Mesenchymal stem cell (in vitro differentiated cells and primary cell): ENCODE results near the gene MICAL2.
A peak's percentile ranks its signal among the peaks of the same experiment; 100 is the strongest.

Experiments used
- DNase-seq: peaks from one replicate; pipeline ENCODE4 v3.0.0-alpha.2; 2013
- H2AFZ ChIP-seq: one replicate; pipeline ENCODE4 v1.6.1; 2013; ENCODE audit warnings: low read depth, mild to moderate bottlenecking, control low read depth, inconsistent platforms, low read length, moderate library complexity
- H2AK5ac ChIP-seq: 2 replicates; pipeline ENCODE4 v1.6.1; 2013; ENCODE audit warnings: low read length, moderate library complexity, mild to moderate bottlenecking, inconsistent platforms; ENCODE audit not compliant: severe bottlenecking
- H2BK120ac ChIP-seq: one replicate; pipeline ENCODE4 v1.6.1; 2013; ENCODE audit warnings: low read depth, mild to moderate bottlenecking, inconsistent platforms, low read length, moderate library complexity
- H2BK12ac ChIP-seq, 2 experiments: one replicate each; pipeline ENCODE4 v1.6.1; 2013; ENCODE audit warnings: inconsistent platforms in 2 of 2, low read length in 2 of 2, mild to moderate bottlenecking in 2 of 2, moderate library complexity in 2 of 2, control low read depth in 1 of 2
- H2BK15ac ChIP-seq: one replicate; pipeline ENCODE4 v1.6.1; 2013; ENCODE audit warnings: mild to moderate bottlenecking, low read depth, inconsistent platforms; ENCODE audit not compliant: poor library complexity, severe bottlenecking
- H2BK5ac ChIP-seq: 2 replicates; pipeline ENCODE4 v1.6.1; 2013; ENCODE audit warnings: low read depth, mild to moderate bottlenecking, low read length, control low read depth, inconsistent platforms; ENCODE audit not compliant: poor library complexity, severe bottlenecking
- H3K14ac ChIP-seq, 2 experiments: one replicate each; pipeline ENCODE4 v1.6.1; 2013; ENCODE audit warnings: inconsistent platforms in 2 of 2, low read length in 2 of 2, control low read depth in 1 of 2, mild to moderate bottlenecking in 1 of 2, moderate library complexity in 1 of 2
- H3K18ac ChIP-seq, 2 experiments: one replicate each; pipeline ENCODE4 v1.6.1; 2013; ENCODE audit warnings: inconsistent platforms in 2 of 2, low read length in 2 of 2, control low read depth in 1 of 2, low read depth in 1 of 2, mild to moderate bottlenecking in 1 of 2
- H3K23ac ChIP-seq, 2 experiments: one replicate each; pipeline ENCODE4 v1.6.1; 2013; ENCODE audit warnings: inconsistent platforms in 2 of 2, low read length in 2 of 2, mild to moderate bottlenecking in 2 of 2, moderate library complexity in 2 of 2, control low read depth in 1 of 2
- H3K27ac ChIP-seq: 2 replicates; pipeline ENCODE4 v1.5.1; 2013; ENCODE audit warnings: mild to moderate bottlenecking, moderate library complexity, low read length, control low read depth, inconsistent platforms; ENCODE audit not compliant: poor library complexity, severe bottlenecking
- H3K27me3 ChIP-seq, 2 experiments: 2 replicates each; pipeline versions ENCODE4 v1.6.1 to v1.7.0; 2013; ENCODE audit warnings: low read length in 2 of 2, mild to moderate bottlenecking in 2 of 2, moderate library complexity in 2 of 2, control low read depth in 1 of 2, inconsistent platforms in 1 of 2; ENCODE audit not compliant: control insufficient read depth in 1 of 2, insufficient read depth in 1 of 2
- H3K36me3 ChIP-seq, 2 experiments: 2 replicates each; pipeline versions ENCODE4 v1.6.1 to v1.7.0; 2013; ENCODE audit warnings: low read length in 2 of 2, control low read depth in 1 of 2, inconsistent platforms in 1 of 2, low read depth in 1 of 2, mild to moderate bottlenecking in 1 of 2; ENCODE audit not compliant: insufficient read depth in 2 of 2, control insufficient read depth in 1 of 2
- H3K4ac ChIP-seq, 2 experiments: one replicate each; pipeline ENCODE4 v1.6.1; 2013; ENCODE audit warnings: inconsistent platforms in 2 of 2, low read length in 2 of 2, mild to moderate bottlenecking in 2 of 2, moderate library complexity in 2 of 2, control low read depth in 1 of 2, low read depth in 1 of 2
- H3K4me1 ChIP-seq: 2 replicates; pipeline ENCODE4 v1.6.1; 2013; ENCODE audit warnings: low read depth, low read length, control low read depth; ENCODE audit not compliant: control insufficient read depth, insufficient read depth
- H3K4me2 ChIP-seq: 2 replicates; pipeline ENCODE4 v1.6.1; 2013; ENCODE audit warnings: low read length, mild to moderate bottlenecking, inconsistent platforms; ENCODE audit not compliant: poor library complexity, severe bottlenecking
- H3K4me3 ChIP-seq, 2 experiments: 2 replicates each; pipeline versions ENCODE4 v1.5.1 to v1.7.0; 2013; ENCODE audit warnings: low read length in 2 of 2, mild to moderate bottlenecking in 2 of 2, control low read depth in 1 of 2, low read depth in 1 of 2; ENCODE audit not compliant: insufficient read depth in 1 of 2
- H3K79me1 ChIP-seq: replicated peaks from 2 replicates; pipeline ENCODE4 v1.6.1; 2013; ENCODE audit warnings: mild to moderate bottlenecking, control low read depth, low read length, inconsistent platforms; ENCODE audit not compliant: poor library complexity, severe bottlenecking
- H3K9ac ChIP-seq: 2 replicates; pipeline ENCODE4 v1.7.0; 2013; ENCODE audit warnings: mild to moderate bottlenecking, low read length, moderate library complexity
- H3K9me3 ChIP-seq: 2 replicates; pipeline ENCODE4 v1.7.0; 2013; ENCODE audit warnings: mild to moderate bottlenecking, low read length; ENCODE audit not compliant: control insufficient read depth
- H4K8ac ChIP-seq: one replicate; pipeline ENCODE4 v1.6.1; 2013; ENCODE audit warnings: inconsistent platforms, mild to moderate bottlenecking, low read length, moderate library complexity
- H4K91ac ChIP-seq: one replicate; pipeline ENCODE4 v1.6.1; 2013; ENCODE audit warnings: mild to moderate bottlenecking, low read length, inconsistent platforms
- WGBS: methylation state at CpG from one replicate; pipeline ENCODE4 v1.1.7; 2013; ENCODE audit warnings: mixed read lengths; 5-methylcytosine and 5-hydroxymethylcytosine counted together

The MICAL2 gene

DNA sequence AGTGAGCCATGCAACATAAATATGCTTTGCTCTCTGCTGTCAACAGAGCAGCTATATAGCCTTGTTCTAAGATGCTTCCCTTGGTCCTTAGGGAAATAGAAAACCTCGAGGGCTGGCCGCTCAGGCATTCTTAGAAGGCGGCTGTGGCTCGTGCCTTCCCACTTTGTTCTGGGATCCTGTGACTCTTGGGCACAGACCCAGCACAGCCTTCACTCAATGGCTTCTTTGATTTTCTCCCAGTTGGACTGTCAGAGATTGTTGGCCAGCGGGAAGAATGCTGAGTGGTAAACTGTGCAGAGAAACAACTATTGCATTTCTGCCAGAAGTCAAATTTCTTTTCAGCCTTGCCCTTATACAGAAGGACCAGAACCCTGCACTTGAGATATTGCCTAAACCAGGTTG lies 9.5 kb upstream of the MICAL2 start:
- Histone ChIP-seq H2BK120ac (no peak overlapping the region), H3K79me1 (no peaks in the 10 kb centered on the region), H2BK5ac (no peak overlapping the region), H3K14ac (no peak overlapping the region), H3K4me3 (no peak overlapping the region), H2AFZ (no peak overlapping the region), H3K4ac (no peak overlapping the region), H3K27me3 (no peaks in the 10 kb centered on the region), H2AK5ac (no peak overlapping the region), H2BK12ac (no peak overlapping the region), H3K23ac (no peak overlapping the region), H3K18ac (no peak overlapping the region), H3K4me1 (peaks cover 10% of the 10 kb centered on the region), H3K36me3 (no peaks in the 10 kb centered on the region), H3K4me2 (no peak overlapping the region), H3K27ac (no peak overlapping the region), H3K9me3 (no peaks in the 10 kb centered on the region), H4K91ac (no peak overlapping the region), H2BK15ac (no peak overlapping the region), H4K8ac (no peak overlapping the region), H3K9ac (no peak overlapping the region)
- 63% methylated on average over 5 of the region's 5 CpGs for WGBS
- no peak for DNase-seq

DNA sequence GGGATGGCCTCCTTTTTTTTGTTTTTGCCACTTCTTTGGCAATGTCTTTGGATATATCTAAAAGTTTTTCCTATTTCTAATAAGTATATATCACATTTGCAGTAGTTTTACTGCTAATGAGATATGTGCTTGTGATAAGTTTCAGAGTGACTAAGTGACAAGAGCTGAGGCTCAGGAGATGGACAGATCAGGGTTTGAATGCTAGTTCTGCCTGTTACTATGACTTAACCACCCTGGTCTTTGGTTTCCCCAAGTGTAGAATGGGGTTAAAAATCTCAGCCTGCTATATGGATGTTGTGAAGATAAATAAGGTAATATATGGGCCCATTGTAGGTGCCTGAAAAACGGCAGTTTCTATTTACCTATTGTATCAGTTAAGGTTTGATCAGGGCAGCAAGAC lies 9.1 kb upstream of the MICAL2 start:
- H3K79me1 ChIP-seq: no peaks in the 10 kb centered on the region
- 83% methylated on average over 1 of the region's 1 CpG for WGBS
- no peak overlapping the region for H4K91ac ChIP-seq
- no peak overlapping the region for H3K4me2 ChIP-seq
- H2BK5ac ChIP-seq: no peak overlapping the region
- no peak overlapping the region for H3K18ac ChIP-seq
- no peak overlapping the region for H2BK15ac ChIP-seq
- H3K4me1 ChIP-seq: peaks cover 10% of the 10 kb centered on the region
- no peak overlapping the region for H2AK5ac ChIP-seq
- no peak overlapping the region for H4K8ac ChIP-seq
- H3K36me3 ChIP-seq: no peaks in the 10 kb centered on the region
- H3K4me3 ChIP-seq: no peak overlapping the region
- no peak for DNase-seq
- H2BK12ac ChIP-seq: no peak overlapping the region
- H3K9ac ChIP-seq: no peak overlapping the region
- H3K4ac ChIP-seq: no peak overlapping the region
- H2AFZ ChIP-seq: no peak overlapping the region
- H3K14ac ChIP-seq: no peak overlapping the region
- H3K23ac ChIP-seq: no peak overlapping the region
- H2BK120ac ChIP-seq: no peak overlapping the region
- H3K27ac ChIP-seq: no peak overlapping the region
- H3K27me3 ChIP-seq: no peaks in the 10 kb centered on the region
- no peaks in the 10 kb centered on the region for H3K9me3 ChIP-seq

DNA sequence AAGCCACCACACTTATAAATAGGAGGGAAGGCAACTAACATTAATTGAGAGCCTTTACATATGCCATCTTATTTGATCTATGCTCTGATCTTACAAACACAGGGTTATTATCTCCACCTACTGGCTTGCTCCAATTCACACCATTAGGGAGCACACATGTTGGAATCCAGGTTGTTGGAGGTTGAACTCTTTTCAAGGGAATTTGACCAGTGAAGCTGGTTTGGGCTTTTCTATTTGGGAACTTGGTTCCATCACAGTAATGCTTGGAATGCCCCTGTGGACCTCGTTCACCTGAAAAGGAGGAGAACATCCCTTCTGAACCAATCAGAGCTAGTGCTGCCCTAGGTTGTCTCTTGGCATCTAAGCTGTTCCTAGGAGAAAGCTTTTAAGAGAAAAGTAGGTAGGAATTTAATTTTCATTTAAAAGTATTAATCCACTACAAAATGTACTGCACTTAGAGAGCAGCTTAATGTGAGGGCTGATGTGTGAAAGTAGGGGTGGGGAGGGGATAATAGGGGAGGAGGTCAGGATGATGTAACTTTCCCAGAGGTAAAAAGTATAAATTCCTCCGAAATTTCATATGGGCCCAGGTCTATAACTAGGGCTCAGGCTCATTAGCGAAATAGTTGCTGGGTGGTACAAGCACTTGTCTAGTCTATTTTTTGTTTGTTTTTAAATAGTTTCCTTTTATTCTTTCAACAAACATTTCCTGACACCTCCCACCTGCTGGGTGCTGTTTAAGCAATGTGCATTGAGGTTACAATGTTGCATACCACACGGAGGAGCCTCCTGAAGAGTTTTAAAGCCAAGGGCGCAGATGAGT lies 7.6 kb upstream of the MICAL2 start:
- Histone ChIP-seq H2BK15ac (no peak overlapping the region), H4K8ac (no peak overlapping the region), H3K79me1 (no peaks in the 10 kb centered on the region), H2BK120ac (no peak overlapping the region), H3K23ac (no peak overlapping the region), H3K9ac (no peak overlapping the region), H3K4me3 (no peak overlapping the region), H2BK5ac (no peak overlapping the region), H3K4me2 (no peak overlapping the region), H3K4me1 (peaks cover 10% of the 10 kb centered on the region), H3K18ac (no peak overlapping the region), H2BK12ac (no peak overlapping the region), H3K9me3 (no peaks in the 10 kb centered on the region), H3K14ac (no peak overlapping the region), H2AK5ac (peak overlapping the region; percentile 70), H3K4ac (no peak overlapping the region), H3K27me3 (no peaks in the 10 kb centered on the region), H2AFZ (no peak overlapping the region), H3K27ac (no peak overlapping the region), H4K91ac (no peak overlapping the region), H3K36me3 (no peaks in the 10 kb centered on the region)
- no peak for DNase-seq
- WGBS: 56% methylated on average over 3 of the region's 5 CpGs

DNA sequence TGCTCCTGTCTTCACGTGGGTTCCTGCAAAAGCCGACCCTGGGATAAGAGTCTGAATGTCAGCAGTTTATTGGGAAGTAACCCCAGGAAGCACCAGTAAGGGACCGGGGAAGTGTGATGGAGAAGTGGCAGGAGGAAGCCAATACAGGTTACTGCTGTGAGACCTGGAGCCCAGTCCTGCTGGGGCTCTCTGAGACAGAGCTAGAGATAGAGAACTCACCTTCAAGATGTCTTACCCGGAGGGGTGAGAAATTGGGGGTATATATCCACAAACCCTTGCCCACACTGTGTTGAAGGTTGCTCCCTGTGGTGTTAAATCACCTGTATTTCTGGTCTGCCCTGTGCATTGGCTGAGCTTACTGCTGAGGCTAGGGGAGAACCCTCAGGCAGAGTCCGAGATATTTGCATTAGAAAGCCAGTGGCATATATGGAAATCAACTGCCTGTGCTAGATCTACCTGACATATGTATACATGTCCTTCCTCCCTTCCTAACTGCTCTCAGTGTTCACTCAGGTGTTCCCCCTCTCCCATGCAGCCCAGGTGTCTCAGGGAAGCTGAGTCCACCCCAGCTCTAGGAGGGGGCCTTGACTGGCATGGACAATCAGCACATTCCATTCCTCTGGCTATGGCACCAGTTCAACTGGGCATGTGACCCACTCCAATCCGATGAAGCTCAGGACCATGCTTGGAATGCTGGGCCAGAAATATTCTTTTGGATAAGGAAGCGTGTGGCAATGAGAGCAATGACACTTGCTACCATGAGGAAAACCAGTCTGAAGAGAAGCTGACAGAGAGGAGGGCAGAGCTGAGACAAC lies 6.8 kb upstream of the MICAL2 start:
- no peak overlapping the region for H3K9ac ChIP-seq
- no peak overlapping the region for H4K91ac ChIP-seq
- 76% methylated on average over 7 of the region's 7 CpGs for WGBS
- no peak overlapping the region for H3K27ac ChIP-seq
- H2BK15ac ChIP-seq: peak overlapping the region; percentile 45
- peaks cover 10% of the 10 kb centered on the region for H3K4me1 ChIP-seq
- H2BK12ac ChIP-seq: peak overlapping the region in 1 of 2 experiments; percentile 37
- H3K23ac ChIP-seq: no peak overlapping the region
- no peak overlapping the region for H3K4me2 ChIP-seq
- H3K27me3 ChIP-seq: no peaks in the 10 kb centered on the region
- H2BK5ac ChIP-seq: no peak overlapping the region
- H2AFZ ChIP-seq: no peak overlapping the region
- no peaks in the 10 kb centered on the region for H3K36me3 ChIP-seq
- no peak overlapping the region for H3K4me3 ChIP-seq
- no peaks in the 10 kb centered on the region for H3K79me1 ChIP-seq
- no peak overlapping the region for H3K4ac ChIP-seq
- H4K8ac ChIP-seq: no peak overlapping the region
- no peak overlapping the region for H2BK120ac ChIP-seq
- no peaks in the 10 kb centered on the region for H3K9me3 ChIP-seq
- H3K18ac ChIP-seq: no peak overlapping the region
- no peak for DNase-seq
- no peak overlapping the region for H3K14ac ChIP-seq
- H2AK5ac ChIP-seq: no peak overlapping the region
